NCI-H2196 treated with DMSO at 0.1 percent for 48 hours (cell line): ENCODE measurements around the gene OAT.
"Not testable (repeated sequence)": the region's sequence is repeated elsewhere in the genome, so short reads cannot be mapped to it uniquely, and the experiment has no call there.

Source experiments
- DNase-seq: peaks from one replicate; lab custom pipeline; 2025; ENCODE audit not compliant: unreplicated experiment; lab: John Stamatoyannopoulos, UW

OAT gene

GRCh38 chr10:124379609-124380193 is 39.0 kb downstream of the OAT start:
- DNase-seq: no peak

DNA sequence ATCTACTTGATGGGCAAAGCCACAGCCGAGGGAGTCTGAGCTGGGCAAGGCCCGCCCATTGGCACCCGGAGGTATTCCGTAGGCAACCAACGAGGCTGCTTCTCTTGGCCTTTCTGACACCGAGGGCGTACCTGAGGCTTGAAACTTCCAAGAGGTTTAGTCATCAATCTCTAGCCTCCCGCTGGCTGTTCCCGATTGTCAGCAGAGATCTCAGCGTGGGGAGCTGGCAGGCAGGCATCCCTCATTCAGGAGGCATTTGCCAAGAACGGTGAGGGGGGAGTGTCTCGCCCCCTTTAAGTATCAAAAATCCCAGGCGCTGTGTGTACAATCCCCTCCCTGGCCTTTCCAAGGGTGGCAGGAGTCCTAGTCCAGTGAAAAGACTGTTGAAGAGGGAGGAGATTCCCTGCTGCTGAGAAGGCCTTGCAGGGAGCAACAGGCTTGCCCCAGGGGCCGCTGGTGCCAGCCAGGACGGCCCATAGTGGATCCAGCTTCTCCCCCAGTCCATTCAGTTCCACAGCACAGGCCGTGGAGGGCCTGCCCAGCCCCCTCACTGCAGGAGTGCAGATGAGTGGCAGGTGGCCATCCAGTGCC is 39.7 kb downstream of the OAT start:
- DNase-seq: no peak

- DNase-seq: no peak
These were observed 40.5 kb downstream of the OAT start for GRCh38 chr10:124378271-124378670.

DNA sequence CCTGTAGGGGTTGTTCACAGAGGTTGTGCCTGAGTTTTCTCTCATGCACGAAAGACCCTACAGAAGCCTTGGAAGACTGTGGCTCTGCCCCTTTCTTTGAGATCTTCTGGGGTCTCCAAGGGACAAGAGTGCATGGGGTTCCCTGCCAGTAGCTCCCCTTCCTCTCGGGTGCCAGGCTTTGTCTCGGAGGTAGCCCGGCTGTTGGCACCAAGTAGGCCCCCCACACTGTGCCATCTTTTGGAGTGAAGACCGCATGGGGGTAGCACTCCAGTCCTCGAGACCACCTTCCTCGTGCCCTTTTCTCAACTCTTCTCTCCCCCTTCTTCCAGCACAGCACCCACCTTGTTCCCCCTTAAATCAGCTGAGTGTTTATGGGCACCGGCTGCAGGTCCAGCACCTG is 41.6 kb downstream of the OAT start:
- DNase-seq: no peak

DNA sequence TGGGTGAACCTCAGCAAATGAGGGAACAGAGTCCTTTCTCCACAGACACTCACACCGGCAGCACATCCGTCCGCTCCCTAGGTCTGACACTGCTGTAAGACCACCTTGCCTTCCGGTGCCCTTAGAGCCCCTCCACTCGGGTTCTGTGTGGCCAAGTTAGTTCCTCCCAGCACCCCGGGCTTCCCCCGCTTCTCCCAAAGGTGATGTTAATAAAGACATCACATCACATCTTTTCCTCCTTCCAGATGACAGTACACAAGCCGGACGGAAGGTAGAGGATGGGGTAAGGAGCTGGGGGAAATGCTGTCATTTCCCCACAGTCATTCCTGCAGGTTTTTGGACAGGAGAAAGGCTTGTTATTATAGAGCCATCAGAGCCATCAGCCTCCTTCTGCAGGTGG is 42.3 kb downstream of the OAT start:
- DNase-seq: no peak

GRCh38 chr10:124375691-124376090 is 43.0 kb downstream of the OAT start:
- no peak for DNase-seq

DNA sequence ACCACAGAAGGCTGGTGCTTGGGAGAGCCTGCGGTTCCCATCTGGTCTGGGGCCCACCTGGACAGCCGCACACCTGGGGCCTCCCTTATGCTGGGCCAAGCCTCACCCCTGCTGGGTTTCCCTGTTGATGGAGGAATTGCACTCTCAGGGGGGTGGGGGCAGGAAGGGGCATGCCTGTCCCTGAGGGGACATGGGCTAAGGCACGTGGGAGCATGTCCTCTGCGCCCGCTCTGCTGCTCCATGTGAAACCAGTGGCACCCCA is 43.4 kb downstream of the OAT start:
- DNase-seq: no peak

GRCh38 chr10:124374535-124375352 is 44.0 kb downstream of the OAT start:
- no peak for DNase-seq

GRCh38 chr10:124372899-124373298 is 45.8 kb downstream of the OAT start:
- no peak for DNase-seq

DNA sequence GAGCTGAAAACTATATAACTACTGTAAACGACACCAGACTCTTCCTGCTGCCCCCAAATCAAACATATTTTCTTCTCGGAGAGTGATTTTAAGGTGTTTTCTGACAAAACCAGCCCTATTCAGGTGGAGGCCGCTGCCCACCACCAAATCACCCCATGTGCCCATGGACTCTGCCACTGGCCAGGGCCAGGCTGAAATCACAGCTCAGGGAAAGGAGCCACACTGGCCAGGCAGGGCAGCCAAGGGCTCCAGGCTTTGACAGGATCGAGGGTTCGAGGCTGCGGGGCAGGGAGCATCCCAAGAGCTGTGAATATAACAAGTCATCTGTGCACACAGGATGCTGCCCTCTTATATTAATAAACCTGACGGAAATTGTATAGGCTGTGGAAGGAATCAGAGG is 48.3 kb downstream of the OAT start:
- no peak for DNase-seq

- no peak for DNase-seq
These were observed 48.7 kb downstream of the OAT start for GRCh38 chr10:124369986-124370385.

GRCh38 chr10:124369533-124369932 is 49.2 kb downstream of the OAT start:
- DNase-seq: not testable (repeated sequence)

DNA sequence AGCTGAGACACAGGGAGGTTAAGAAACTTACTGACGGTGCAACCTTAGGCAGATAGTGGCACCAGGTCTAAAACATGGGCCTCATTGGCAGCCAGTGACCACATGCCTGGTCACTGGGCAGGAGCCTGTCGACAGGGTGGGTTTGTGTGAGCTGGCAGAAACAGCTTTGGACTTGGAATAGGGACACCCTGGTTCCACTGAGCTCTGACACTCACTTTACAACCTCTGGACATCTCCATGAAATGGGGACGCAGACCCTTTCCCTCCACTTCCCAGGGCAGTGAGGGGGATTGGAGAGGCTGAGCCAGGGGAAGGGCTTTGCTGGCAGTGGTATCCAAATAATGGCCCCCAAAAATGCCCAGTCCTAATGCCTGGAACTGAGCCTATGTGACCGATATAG is 49.7 kb downstream of the OAT start:
- DNase-seq: no peak

GRCh38 chr10:124367936-124368335 is 50.8 kb downstream of the OAT start:
- DNase-seq: no peak

GRCh38 chr10:124367414-124367813 is 51.3 kb downstream of the OAT start:
- no peak for DNase-seq

- DNase-seq: no peak
These were observed 51.9 kb downstream of the OAT start for GRCh38 chr10:124366825-124367224.

- DNase-seq: no peak
These were observed 52.4 kb downstream of the OAT start for GRCh38 chr10:124366343-124366742.

GRCh38 chr10:124364674-124365073 is 54.0 kb downstream of the OAT start:
- DNase-seq: no peak

DNA sequence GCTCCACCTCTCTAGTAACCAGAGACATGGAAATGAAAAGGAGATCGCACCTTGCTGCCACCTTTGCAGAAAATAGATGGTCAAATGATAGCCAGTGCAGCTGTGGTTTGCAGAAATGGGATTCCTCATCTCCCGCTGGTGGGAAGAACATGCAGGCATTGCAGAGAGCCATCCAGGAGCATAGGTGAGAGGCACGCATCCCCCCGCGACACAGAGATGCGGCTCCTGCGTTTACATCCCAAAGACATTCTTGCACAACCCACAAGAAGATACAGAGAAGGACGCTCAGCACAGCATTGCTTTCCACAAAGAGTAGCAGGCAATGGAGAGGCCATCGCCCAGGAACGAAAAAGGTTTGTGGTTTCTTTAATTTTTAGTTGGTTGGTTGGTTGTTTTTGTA is 56.2 kb downstream of the OAT start:
- no peak for DNase-seq

DNA sequence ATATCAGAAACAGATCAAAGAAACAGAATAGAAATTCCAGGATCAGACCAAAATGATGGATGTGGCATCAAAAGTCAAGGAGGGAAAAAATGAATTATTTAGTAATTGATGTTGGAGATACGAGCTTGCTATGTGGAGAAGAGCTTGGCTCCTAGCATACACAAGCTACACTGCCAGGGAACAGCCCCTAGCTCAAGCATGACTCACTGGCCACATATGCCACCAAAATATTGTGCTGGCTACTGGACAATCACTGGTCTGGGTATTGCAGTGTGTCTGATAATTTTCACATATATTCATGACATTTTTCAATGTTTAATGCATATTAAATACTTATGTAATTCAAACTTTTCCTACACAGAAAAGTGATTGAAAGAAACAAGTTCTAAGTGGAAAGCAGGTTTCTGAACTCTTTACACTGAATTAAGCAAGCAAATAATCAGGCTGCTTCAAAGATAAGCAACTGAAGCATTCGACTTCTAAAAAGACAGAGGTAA is 59.3 kb downstream of the OAT start:
- DNase-seq: no peak

DNA sequence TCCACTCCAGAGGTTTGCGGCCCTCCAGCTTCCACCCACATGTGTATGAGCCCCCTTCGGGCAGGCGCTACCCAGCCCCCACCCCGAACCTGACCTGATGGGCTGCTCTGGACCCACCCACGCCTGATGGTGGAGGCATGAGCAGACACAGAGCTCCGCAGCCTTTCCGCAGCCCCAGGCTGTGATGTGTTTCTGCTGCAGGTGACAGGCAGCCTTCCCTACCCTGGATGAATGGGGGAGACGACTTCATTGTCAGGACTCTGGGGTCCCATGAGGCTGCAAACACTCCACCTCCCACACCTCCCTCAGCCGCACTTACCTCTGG is 61.2 kb downstream of the OAT start:
- DNase-seq: no peak

- DNase-seq: no peak
These were observed 61.8 kb downstream of the OAT start for GRCh38 chr10:124356701-124357560.
